Naive thymus-derived CD8-positive, alpha-beta T cell (primary cell): ENCODE measurements around the gene CYB5A. TPM values are rescaled to one million over a fixed set of nuclear protein-coding genes. Genes with fewer than 3 reads are reported as not detected.

Experiments used
- ATAC-seq, 2 donors: fragments of 150-1000 bp; cut with Tn5 transposase in 1 of 2; sonication (Bioruptor Pico), chemical (Tn5 transposase) in 1 of 2; 1 replicate in 1 of 2; 2 replicates in 1 of 2; pipeline ENCODE4 v1.10.0; 2021; ENCODE audit warnings: mild to moderate bottlenecking in 2 of 2, moderate library complexity in 2 of 2
- POLR2A ChIA-PET: fragments of 350-600 bp; sonication (Branson Sonifier 250); formaldehyde crosslinking; loops from one replicate; lab custom pipeline; 2021; ENCODE audit warnings: antibody characterized with exemption; lab: Charles Lee
- DNase-seq, 10 donors: peaks; one replicate each; pipeline versions ENCODE4 v3.0.0 to v3.0.0-alpha.2; 2020 to 2022
- H3K27ac Mint-ChIP-seq, 10 donors: one replicate each; pipeline ENCODE4 v1.8.0; 2020 to 2022; ENCODE audit warnings: mild to moderate bottlenecking in 10 of 10, mixed read lengths in 10 of 10, moderate library complexity in 4 of 10, inconsistent platforms in 1 of 10
- H3K27me3 Mint-ChIP-seq, 5 donors: one replicate each; pipeline ENCODE4 v1.8.0; 2021 to 2022; ENCODE audit warnings: mixed read lengths in 5 of 5
- H3K36me3 Mint-ChIP-seq, 3 donors: one replicate each; pipeline ENCODE4 v1.8.0; 2020 to 2022; ENCODE audit warnings: mixed read lengths in 3 of 3, mild to moderate bottlenecking in 2 of 3, inconsistent platforms in 1 of 3
- H3K4me1 Mint-ChIP-seq, 4 donors: one replicate each; pipeline ENCODE4 v1.8.0; 2021 to 2022; ENCODE audit warnings: mixed read lengths in 4 of 4
- H3K4me3 Mint-ChIP-seq, 10 donors: one replicate each; pipeline ENCODE4 v1.8.0; 2020 to 2022; ENCODE audit warnings: mild to moderate bottlenecking in 10 of 10, mixed read lengths in 10 of 10, moderate library complexity in 6 of 10, inconsistent platforms in 1 of 10
- H3K9me3 Mint-ChIP-seq, 9 donors: one replicate each; pipeline ENCODE4 v1.8.0; 2020 to 2022; ENCODE audit warnings: mixed read lengths in 9 of 9, mild to moderate bottlenecking in 3 of 9, inconsistent platforms in 1 of 9, moderate library complexity in 1 of 9
- polyA plus RNA-seq, 3 donors: library from polyadenylated mRNA; unstranded; fragments of 300-500 nt; fragmentation: Illumina TruSeq; gene quantifications; one replicate each; pipeline ENCODE4 v1.2.3, GENCODE V29; 2021
- total RNA-seq, 8 experiments: library from RNA in 2 of 8; stranded (reverse) in 2 of 8; gene quantifications; one replicate each; pipeline ENCODE4 v1.2.3 and lab custom pipeline; 2021 to 2026

Gene CYB5A
- total and polyA plus RNA-seq, 5 experiments from 2014 or later = 42.3 to 101 (median 80.3) TPM

GRCh38 chr18:74282755-74283554 lies 8.8 kb downstream of the CYB5A start:
- POLR2A ChIA-PET = no interaction called here
- DNase-seq = no peak
- H3K9me3 Mint-ChIP-seq = no peaks in the 10 kb centered on the region

GRCh38 chr18:74281980-74282754 lies 9.6 kb downstream of the CYB5A start:
- Mint-ChIP-seq H3K4me1 (peaks cover 32 to 40% (median 35%) of the 10 kb centered on the region in 4 donors), H3K9me3 (no peaks in the 10 kb centered on the region), H3K4me3 (peak overlapping the region in 7 of 10 donors; percentile 1 to 51 (median 40)), H3K27me3 (no peaks in the 10 kb centered on the region), H3K27ac (peak overlapping the region; percentile 5 to 83 (median 42)), H3K36me3 (peaks cover 0 to 13% (median 8%) of the 10 kb centered on the region in 3 donors)
- POLR2A ChIA-PET = no interaction called here
- no peak for DNase-seq
- no peak for ATAC-seq

More at GRCh38 chr18:74282755-74283554, 8.8 kb downstream of the CYB5A start:
- H3K27me3 Mint-ChIP-seq = no peaks in the 10 kb centered on the region
- peak overlapping the region in 6 of 10 donors; percentile 1 to 51 (median 38) for H3K4me3 Mint-ChIP-seq
- H3K4me1 Mint-ChIP-seq = peaks cover 30 to 48% (median 43%) of the 10 kb centered on the region in 4 donors
- ATAC-seq = no peak
- H3K36me3 Mint-ChIP-seq = peaks cover 0 to 7% (median 2%) of the 10 kb centered on the region in 3 donors
- H3K27ac Mint-ChIP-seq = peak overlapping the region in 7 of 10 donors; percentile 5 to 83 (median 68)

DNA sequence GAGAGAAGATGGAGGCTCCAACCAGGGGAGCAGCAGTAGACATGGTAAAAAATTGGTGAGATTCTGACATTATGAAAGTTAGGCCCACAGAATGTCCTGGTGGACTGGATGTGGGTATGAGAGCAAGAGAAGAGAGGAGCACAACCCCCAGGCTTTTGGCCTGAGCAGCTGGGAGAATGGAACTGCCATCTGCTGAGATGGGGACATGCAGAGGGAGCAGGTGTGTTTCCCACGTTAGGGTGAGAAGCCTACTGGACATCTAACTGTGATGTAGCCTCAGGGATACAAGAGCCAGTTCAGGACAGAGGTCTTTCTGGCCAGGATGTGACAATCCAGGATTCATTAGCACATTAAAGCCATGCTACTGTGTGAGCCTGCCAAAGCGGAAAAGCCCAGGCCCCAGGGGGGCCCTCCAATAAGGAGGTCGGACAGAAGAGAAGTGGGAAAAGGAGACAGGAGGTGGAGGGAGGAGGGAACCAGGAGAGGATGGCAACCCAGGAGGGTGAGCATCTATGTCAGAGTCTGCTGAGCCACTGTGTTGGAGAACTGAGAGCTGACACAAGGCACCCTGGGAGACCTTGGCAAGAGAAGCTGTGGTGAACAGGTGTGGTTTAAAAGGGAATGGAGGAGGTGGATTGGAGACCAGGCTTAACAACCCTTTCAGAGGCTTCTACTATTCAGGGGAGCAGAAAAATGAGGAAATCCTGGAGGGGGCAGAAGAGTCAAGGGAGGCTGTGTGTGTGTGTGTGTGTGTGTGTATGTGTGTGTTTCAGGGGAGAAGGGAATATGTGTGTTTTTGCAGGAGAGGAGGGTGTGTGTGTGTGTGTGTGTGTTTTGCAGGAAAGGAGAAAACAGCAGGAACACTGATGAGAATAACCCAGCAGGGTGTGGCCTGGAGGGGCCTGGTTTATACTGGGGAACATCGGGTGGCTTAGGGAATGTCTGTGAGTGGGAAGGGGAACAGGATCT lies 10.5 kb downstream of the CYB5A start:
- Mint-ChIP-seq H3K9me3 (no peaks in the 10 kb centered on the region), H3K27me3 (no peaks in the 10 kb centered on the region), H3K36me3 (peaks cover 0 to 13% (median 11%) of the 10 kb centered on the region in 3 donors), H3K4me3 (peak overlapping the region in 3 of 10 donors; percentile 5 to 22 (median 8)), H3K27ac (peak overlapping the region in 6 of 10 donors; percentile 7 to 78 (median 52)), H3K4me1 (peaks cover 26 to 42% (median 36%) of the 10 kb centered on the region in 4 donors)
- DNase-seq (no peak), ATAC-seq (no peak)
- POLR2A ChIA-PET = no interaction called here

DNA sequence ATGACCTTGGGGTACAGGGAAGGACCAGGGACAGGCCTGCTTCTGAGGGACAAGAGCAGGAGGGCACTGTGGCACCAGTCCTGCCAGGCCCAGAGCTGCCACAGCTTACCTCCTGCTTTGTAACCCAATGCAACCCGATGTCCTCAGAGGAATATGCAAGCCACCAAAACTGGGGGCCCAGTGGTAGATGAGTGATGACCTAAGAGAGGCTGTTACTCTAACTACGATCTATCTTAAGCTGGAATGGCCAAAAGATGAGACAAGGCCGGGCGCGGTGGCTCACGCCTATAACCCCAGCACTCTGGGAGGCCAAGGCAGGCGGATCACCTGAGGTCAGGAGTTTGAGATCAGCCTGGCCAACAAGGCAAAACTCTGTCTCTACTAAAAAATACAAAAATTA lies 12.8 kb downstream of the CYB5A start:
- no peaks in the 10 kb centered on the region for H3K27me3 Mint-ChIP-seq
- DNase-seq (no peak), ATAC-seq (no peak)
- peaks cover 0 to 16% (median 13%) of the 10 kb centered on the region in 3 donors for H3K36me3 Mint-ChIP-seq
- peaks cover 26 to 41% (median 32%) of the 10 kb centered on the region in 4 donors for H3K4me1 Mint-ChIP-seq
- POLR2A ChIA-PET = interaction anchor here (0.6 kb wide), 1 partner anchor 28 kb away, joined by 4 read pairs; no protein-coding TSS in a partner anchor
- H3K4me3 Mint-ChIP-seq = no peak overlapping the region
- H3K27ac Mint-ChIP-seq = no peak overlapping the region
- no peaks in the 10 kb centered on the region for H3K9me3 Mint-ChIP-seq

GRCh38 chr18:74278058-74278457 lies 13.7 kb downstream of the CYB5A start:
- Mint-ChIP-seq H3K9me3 (no peaks in the 10 kb centered on the region), H3K36me3 (peaks cover 0 to 16% (median 13%) of the 10 kb centered on the region in 3 donors), H3K27me3 (no peaks in the 10 kb centered on the region), H3K27ac (no peak overlapping the region), H3K4me1 (peaks cover 22 to 39% (median 25%) of the 10 kb centered on the region in 4 donors), H3K4me3 (no peak overlapping the region)
- POLR2A ChIA-PET = no interaction called here
- DNase-seq (no peak), ATAC-seq (no peak)

- POLR2A ChIA-PET = no interaction called here
- Mint-ChIP-seq H3K4me3 (no peak overlapping the region), H3K27me3 (no peaks in the 10 kb centered on the region), H3K27ac (no peak overlapping the region), H3K4me1 (peaks cover 14 to 32% (median 17%) of the 10 kb centered on the region in 4 donors), H3K36me3 (peaks cover 0 to 16% (median 13%) of the 10 kb centered on the region in 3 donors), H3K9me3 (no peaks in the 10 kb centered on the region)
- no peak for DNase-seq
- ATAC-seq = no peak
These were observed 14.5 kb downstream of the CYB5A start for GRCh38 chr18:74277296-74277695.

GRCh38 chr18:74276609-74277008 lies 15.2 kb downstream of the CYB5A start:
- POLR2A ChIA-PET = no interaction called here
- ATAC-seq (no peak), DNase-seq (no peak)
- peaks cover 8 to 28% (median 11%) of the 10 kb centered on the region in 4 donors for H3K4me1 Mint-ChIP-seq
- no peaks in the 10 kb centered on the region for H3K9me3 Mint-ChIP-seq
- no peak overlapping the region for H3K27ac Mint-ChIP-seq
- H3K27me3 Mint-ChIP-seq = no peaks in the 10 kb centered on the region
- H3K36me3 Mint-ChIP-seq = peaks cover 0 to 16% (median 13%) of the 10 kb centered on the region in 3 donors
- no peak overlapping the region for H3K4me3 Mint-ChIP-seq

DNA sequence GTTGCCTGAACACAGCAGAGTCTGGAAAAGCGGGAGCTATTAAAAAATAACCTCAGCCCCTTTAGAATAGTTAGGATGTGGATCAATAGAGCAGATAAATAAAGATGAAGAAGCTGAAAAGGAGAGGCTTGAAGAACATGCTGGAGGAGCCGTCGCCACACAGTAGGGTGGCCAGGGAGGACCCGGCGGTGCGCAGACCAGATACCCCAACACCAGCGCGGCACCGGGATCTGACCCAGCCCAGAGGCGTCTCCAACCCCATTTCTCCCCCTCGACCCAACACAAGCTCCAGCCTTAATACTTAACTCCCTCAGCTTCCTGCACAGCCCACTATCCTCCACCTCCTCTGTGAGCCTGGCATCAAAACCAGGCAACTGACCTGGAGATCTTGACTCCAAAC lies 16.0 kb downstream of the CYB5A start:
- Mint-ChIP-seq H3K27me3 (no peaks in the 10 kb centered on the region), H3K4me3 (no peak overlapping the region), H3K4me1 (peaks cover 0 to 20% (median 4%) of the 10 kb centered on the region in 4 donors), H3K27ac (no peak overlapping the region), H3K36me3 (peaks cover 0 to 16% (median 12%) of the 10 kb centered on the region in 3 donors), H3K9me3 (no peaks in the 10 kb centered on the region)
- DNase-seq = no peak
- POLR2A ChIA-PET = no interaction called here
- no peak for ATAC-seq

DNA sequence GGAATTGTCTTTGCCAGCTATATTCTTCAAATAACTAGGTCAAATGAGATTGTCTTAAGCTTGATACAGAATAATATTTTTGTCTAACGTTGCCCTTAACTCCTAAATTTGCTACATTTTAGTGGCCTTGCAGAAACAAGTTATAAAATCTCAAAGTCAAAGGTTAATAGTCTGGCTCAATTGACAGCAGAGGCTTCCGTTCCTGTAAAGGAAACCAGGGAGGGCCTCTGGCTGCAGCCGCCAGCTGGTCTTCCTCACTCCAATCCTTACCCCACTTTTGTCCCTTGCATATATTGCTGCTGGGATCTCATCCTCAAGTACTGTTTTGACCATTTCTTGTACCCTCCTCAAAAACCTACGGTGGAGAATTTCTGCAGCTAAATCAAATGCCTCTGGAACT lies 17.1 kb downstream of the CYB5A start:
- Mint-ChIP-seq H3K36me3 (peaks cover 0 to 16% (median 8%) of the 10 kb centered on the region in 3 donors), H3K4me3 (no peak overlapping the region), H3K27ac (no peak overlapping the region), H3K9me3 (no peaks in the 10 kb centered on the region), H3K27me3 (no peaks in the 10 kb centered on the region), H3K4me1 (peaks cover 2 to 19% (median 10%) of the 10 kb centered on the region in 4 donors)
- POLR2A ChIA-PET = no interaction called here
- DNase-seq (no peak), ATAC-seq (no peak)

GRCh38 chr18:74273394-74273793 lies 18.4 kb downstream of the CYB5A start:
- Mint-ChIP-seq H3K4me3 (no peak overlapping the region), H3K9me3 (no peaks in the 10 kb centered on the region), H3K27me3 (no peaks in the 10 kb centered on the region), H3K4me1 (peaks cover 2 to 23% (median 18%) of the 10 kb centered on the region in 4 donors), H3K36me3 (peaks cover 0 to 16% (median 7%) of the 10 kb centered on the region in 3 donors), H3K27ac (no peak overlapping the region)
- POLR2A ChIA-PET = no interaction called here
- ATAC-seq = no peak
- DNase-seq = no peak

DNA sequence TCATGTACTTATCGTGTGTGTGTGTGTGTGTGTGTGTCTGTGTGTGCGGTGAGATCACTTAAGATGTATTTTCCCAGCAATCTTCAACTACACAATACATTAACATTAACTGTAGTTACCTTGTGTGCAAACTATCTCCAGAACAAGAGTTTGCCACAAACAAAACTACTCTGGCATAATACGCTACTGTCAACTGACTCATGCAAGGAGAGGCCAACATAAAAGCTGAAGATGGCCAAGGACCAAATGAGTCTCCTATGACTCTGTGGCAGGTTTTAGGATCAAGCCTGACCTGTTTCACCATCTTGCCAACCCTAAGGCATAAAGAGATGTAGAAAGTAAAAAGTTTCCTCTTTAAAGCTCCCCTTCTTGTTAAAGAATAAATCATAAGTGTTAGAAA lies 20.1 kb downstream of the CYB5A start:
- Mint-ChIP-seq H3K4me3 (no peak overlapping the region), H3K9me3 (no peaks in the 10 kb centered on the region), H3K4me1 (peaks cover 2 to 19% (median 18%) of the 10 kb centered on the region in 4 donors), H3K36me3 (peaks cover 0 to 8% (median 0%) of the 10 kb centered on the region in 3 donors), H3K27ac (no peak overlapping the region), H3K27me3 (no peaks in the 10 kb centered on the region)
- ATAC-seq = no peak
- DNase-seq = no peak
- POLR2A ChIA-PET = no interaction called here
